Measurements from ENCODE around the gene HLA-B.

The HLA-B gene

GRCh38 chr6:31403283-31404060 is 46.5 kb upstream of the HLA-B start, which contains the start of gene MICA (continued):
- TF ChIP-seq ZNF140 (tag by site-specific recombination; IDR thresholded peaks at IDR 0.05), result no peak
- no peak for TF ChIP-seq ZNF19 (tag by site-specific recombination; IDR thresholded peaks at IDR 0.05; ENCODE audit: low read depth)
- peak; percentile 87 for TF ChIP-seq ZBTB11 (tag by site-specific recombination; conservative IDR thresholded peaks at IDR 0.05; ENCODE audit: low read depth)
- no peak for TF ChIP-seq GLIS2 (tag by site-specific recombination; IDR thresholded peaks at IDR 0.05)
- TF ChIP-seq ZNF692 (tag by site-specific recombination; IDR thresholded peaks at IDR 0.05), result peak; percentile 91
- no peak for TF ChIP-seq ZNF654 (tag by site-specific recombination; IDR thresholded peaks at IDR 0.05; ENCODE audit: low read depth)
- TF ChIP-seq ZNF560 (tag by site-specific recombination; IDR thresholded peaks at IDR 0.05; ENCODE audit: borderline replicate concordance), result no peak
- TF ChIP-seq ZXDB (tag by site-specific recombination; IDR thresholded peaks at IDR 0.05), result peak; percentile 69
- 0 out of 2 replicates have a peak, but pooled peaks have one; percentile 11 for TF ChIP-seq ZNF280D (tag by site-specific recombination; IDR thresholded peaks at IDR 0.05)
- TF ChIP-seq ZIC2 (tag by site-specific recombination; IDR thresholded peaks at IDR 0.05), result peak; percentile 23; the same call in 1 of the 2 replicates
- TF ChIP-seq REPIN1 (tag by site-specific recombination; IDR thresholded peaks at IDR 0.05; ENCODE audit: low read depth), result peak; percentile 63; the same call in 1 of the 2 replicates
- no peak for TF ChIP-seq HOXA7 (CRISPR knock-in tag; IDR thresholded peaks at IDR 0.05; ENCODE audit: borderline replicate concordance)

- Histone ChIP-seq H3K4me1 (ENCODE audit: control insufficient read depth, insufficient read depth, low read length) (peaks cover 5% of the 10 kb centered on the region; the same call in 1 of the 2 replicates), H3K9me3 (ENCODE audit: control insufficient read depth, insufficient read depth, low read depth, low read length) (no peaks in the 10 kb centered on the region), H3K27ac (ENCODE audit: extremely low read depth, low read depth, low read length) (no peak overlapping the region; the same call in 1 of the 2 replicates), H3K36me3 (ENCODE audit: control insufficient read depth in 2 of 2, insufficient read depth in 1 of 2, low read length in 2 of 2) (no peaks in the 10 kb centered on the region), H3K4me3 (ENCODE audit: low read depth, low read length) (peak overlapping the region; percentile 84)
- CTCF ChIA-PET, result interaction anchor here (0.5 to 1.5 kb wide), 7 partner anchors 10 to 386 kb away, joined by 3 to 4 read pairs (median 3); no protein-coding TSS in a partner anchor
- TF ChIP-seq MEIS1 (CRISPR knock-in tag; IDR thresholded peaks at IDR 0.05; ENCODE audit: borderline replicate concordance) (no peak), ZNF223 (tag by site-specific recombination; IDR thresholded peaks at IDR 0.05) (0 out of 2 replicates have a peak, but pooled peaks have one; percentile 19)
- POLR2A ChIA-PET, result interaction anchor here (1.3 to 1.8 kb wide), 4 partner anchors 40 to 460 kb away, joined by 4 to 10 read pairs (median 5); partner anchors contain the start of genes DDX39B and NEU1
Observed at GRCh38 chr6:31402324-31403282, 45.6 kb upstream of the HLA-B start.

All from HEK293 (cell line).